ENCODE measurements around the gene CLPSL1.

DNA sequence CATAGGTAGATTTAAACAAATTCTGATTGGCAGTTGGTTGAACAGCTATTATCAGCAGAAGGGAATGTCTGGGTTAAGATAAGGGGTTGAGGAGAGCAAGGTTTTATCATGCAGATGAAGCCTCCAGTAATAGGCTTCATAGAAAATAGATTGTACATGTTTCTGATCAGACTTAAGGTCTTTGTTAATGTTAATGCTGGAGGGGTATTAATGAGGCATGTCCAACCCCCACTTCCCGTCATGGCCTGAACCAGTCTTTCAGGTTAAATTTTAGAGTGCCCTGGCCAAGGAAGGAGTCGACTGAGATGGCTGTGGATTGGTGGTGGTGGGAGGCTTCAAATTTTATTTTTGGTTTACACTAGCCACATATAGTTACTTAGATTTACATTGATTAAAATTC, 3.4 kb downstream of the CLPSL1 start:
- TF ChIP-seq CTCF (IDR thresholded peaks at IDR 0.05) (no peak), POLR2A (IDR thresholded peaks at IDR 0.05) (no peak), POLR2AphosphoS5 (IDR thresholded peaks at IDR 0.05) (no peak)

All from gastroesophageal sphincter (tissue), 3 donors.